Cerebellar nuclear complex (tissue), 1 donor: ENCODE measurements around the gene FARP2.
"Not testable (repeated sequence)": the region's sequence is repeated elsewhere in the genome, so short reads cannot be mapped to it uniquely, and the experiment has no call there.

ENCODE experiments used
- DNase-seq, 2 experiments: peaks; one replicate each; lab custom pipeline; 2025; lab: John Stamatoyannopoulos, UW

Gene FARP2, protein sequence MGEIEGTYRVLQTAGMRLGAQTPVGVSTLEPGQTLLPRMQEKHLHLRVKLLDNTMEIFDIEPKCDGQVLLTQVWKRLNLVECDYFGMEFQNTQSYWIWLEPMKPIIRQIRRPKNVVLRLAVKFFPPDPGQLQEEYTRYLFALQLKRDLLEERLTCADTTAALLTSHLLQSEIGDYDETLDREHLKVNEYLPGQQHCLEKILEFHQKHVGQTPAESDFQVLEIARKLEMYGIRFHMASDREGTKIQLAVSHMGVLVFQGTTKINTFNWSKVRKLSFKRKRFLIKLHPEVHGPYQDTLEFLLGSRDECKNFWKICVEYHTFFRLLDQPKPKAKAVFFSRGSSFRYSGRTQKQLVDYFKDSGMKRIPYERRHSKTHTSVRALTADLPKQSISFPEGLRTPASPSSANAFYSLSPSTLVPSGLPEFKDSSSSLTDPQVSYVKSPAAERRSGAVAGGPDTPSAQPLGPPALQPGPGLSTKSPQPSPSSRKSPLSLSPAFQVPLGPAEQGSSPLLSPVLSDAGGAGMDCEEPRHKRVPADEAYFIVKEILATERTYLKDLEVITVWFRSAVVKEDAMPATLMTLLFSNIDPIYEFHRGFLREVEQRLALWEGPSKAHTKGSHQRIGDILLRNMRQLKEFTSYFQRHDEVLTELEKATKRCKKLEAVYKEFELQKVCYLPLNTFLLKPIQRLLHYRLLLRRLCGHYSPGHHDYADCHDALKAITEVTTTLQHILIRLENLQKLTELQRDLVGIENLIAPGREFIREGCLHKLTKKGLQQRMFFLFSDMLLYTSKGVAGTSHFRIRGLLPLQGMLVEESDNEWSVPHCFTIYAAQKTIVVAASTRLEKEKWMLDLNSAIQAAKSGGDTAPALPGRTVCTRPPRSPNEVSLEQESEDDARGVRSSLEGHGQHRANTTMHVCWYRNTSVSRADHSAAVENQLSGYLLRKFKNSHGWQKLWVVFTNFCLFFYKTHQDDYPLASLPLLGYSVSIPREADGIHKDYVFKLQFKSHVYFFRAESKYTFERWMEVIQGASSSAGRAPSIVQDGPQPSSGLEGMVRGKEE

DNA sequence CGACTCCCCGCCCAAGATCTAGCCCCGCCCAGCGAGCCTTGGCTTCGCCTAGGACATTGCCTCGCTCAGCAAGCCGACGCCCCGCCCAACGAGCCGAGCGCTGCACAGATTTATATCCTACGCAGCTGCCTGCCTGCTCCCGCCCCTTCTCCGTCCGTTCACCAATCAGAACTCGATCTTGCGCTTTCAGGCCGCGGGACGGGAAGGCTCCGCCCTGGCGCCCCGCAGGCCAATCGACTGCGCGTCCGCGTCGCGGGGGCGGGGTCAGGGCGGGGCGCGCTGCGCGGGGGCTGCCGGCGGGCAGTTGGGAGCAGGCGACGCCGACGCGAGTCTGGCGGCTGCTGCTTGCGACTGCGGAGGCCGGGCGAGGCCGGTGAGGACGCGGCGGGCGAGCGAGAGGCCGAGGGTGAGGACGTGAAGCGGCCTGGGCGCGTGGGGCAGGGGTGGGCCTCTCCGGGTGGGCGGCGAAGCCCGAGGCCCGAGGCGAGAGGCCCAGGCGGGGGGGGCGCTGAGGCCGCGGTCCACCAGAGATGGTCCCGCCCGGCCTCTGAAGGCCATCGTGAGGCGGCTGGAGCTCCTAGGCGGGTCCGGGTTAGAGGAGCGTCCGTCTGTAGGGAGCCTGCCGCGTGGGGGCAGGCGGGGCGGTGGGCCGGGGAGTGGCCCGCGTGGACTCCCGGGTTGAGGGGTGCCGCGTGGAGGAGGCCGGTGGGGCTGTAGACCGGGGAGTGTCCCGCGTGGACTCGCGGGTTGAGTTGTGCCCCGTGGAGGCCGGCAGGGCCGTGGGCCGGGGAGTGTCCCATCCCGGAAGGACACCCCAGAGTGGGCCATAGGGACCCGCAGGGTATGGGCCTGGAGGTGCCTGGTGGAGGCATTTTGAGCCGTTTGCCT, at the start of gene FARP2:
Gene FARP2 (plus strand): TSS at position 303 of the 888 bp plus-strand sequence. CDS start 16,823 bp downstream, outside the sequence.
- peak; percentile 97 to 99 for DNase-seq

DNA sequence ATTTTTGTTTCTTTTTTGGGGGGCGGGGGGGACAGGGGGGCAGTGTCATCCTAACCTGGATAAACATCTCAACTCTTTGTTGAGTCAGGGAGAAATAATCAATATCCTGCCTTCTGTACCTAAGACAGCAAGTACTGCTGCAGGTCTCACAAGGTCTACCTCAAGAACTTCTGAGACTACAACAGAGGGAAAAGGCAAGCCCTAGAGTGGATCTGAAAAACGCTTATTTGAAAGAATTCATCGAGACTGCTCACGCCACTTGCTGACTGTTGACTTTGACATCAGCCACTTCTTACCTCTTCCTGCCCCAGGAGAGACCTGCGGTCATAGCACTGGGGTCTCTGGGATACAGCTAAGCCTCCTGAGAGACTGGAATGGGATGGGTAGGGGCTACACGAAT, 49.0 kb upstream of the FARP2 start:
- DNase-seq: no peak

DNA sequence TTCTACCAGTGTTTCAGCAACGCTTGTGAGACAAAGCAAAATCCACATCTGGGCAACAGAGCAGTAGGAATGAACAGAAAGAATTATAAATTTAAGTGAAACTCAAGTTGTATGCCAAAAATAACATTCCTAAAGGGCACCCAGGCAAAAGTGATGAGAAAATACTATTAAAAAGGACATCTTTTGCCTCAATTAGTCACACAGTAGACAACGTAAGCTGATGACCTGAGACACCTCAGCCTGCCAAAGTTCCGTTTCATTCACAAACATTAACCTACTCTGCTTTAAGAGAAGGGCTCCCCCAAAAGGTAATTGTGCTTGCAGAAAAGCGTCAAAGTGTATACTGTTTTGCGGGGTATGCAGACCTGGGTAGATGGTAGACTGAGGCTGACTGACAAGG, 47.8 kb upstream of the FARP2 start:
- no peak for DNase-seq

DNA sequence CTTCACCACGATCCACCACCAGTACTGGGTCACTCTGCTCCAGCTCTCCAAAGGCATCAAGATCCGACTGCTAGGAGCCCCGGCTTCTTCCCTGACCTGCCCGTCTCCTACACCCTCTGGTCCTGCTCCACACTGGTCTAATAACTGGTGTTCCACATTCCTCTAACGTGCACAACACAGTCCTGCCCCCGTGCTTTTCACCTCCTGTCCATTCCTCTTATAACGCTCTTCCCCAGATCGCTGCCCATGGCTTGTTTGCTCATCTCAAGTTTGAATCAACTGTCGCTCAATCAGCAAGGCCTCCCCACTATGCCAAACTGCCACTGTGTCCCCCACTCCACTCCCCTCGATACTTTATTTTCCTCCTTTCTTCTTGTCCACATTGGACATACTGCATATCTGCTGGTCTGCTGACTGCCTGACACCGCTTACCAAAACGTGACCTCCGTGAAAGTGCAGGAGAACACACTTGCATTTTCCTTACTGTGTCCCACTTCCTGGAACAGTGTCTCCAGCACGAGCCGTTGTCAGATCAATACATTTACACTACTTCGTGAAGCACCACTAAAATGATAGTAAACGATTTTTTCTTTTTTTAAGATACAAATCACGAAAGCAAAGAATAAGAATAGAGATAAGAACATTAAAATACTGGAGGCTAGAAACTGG, 47.1 kb upstream of the FARP2 start:
- DNase-seq: no peak

DNA sequence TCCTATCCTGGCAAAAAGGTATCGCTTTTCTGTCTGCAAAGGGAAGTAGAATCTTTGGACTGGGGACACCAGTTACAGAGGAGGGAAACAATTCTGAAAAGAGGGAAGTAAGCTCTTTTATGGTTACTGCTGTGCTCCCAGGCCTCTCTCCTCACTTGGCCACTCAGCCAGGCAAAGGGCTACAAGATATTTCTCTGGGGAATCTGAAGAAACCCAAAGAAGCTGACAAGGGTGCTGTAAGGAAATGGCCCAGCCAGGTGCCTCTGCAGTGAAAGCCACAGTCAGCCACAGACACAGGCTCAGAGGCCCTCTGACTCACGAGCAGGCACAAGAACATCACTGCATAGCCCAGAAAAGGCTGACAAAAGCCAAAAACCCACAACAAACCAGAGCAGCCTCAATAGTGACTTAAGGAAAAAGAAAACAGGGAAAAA, 46.4 kb upstream of the FARP2 start:
- DNase-seq: no peak

DNA sequence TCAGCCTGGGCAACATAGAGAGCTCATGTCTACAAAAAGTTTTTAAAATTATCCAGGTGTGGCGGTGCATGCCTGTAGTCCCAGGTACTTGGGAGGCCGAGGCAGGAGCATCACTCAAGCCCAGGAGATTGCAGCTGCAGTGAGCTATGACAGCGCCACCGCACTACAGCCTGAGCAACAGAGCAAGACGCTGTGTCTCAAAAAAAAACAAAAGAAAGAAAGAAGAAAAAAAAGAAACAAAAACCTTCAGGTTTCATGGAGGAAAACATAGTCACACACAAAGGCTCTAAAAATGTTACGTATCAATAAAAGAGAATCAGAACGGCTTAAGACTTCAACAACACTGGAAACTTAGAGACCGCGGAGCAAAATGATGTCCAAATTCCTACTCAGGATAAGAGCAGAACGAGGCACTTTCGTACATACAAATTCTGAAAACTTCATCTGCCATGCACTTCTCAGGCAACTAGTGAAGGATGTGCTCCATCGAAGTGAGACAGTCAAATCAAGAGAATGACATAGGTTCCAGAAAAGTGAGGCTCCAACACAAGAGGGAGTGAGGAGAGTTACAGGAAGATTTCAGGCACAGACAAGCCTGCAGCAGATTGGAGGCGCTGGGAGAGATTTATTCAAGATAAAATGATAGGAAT, 45.0 kb upstream of the FARP2 start:
- no peak for DNase-seq

DNA sequence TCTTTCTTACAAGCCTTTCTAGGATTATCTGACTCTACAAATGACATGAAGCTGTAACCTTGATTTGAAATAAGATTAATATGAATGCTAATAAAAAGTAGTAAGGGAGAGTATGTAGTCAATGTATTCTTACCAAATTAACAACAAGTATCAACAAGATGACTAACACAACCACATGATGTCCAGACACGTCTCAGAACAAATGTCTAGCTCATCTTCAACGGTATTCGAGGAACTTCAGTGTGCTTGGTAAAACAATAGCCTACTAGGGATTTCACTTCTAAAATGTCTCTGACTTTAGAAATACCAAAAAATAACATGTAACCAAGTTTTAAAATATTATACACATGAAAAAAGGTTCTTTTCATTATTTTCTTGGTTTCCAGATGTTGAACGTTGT, 44.0 kb upstream of the FARP2 start:
- DNase-seq: no peak

DNA sequence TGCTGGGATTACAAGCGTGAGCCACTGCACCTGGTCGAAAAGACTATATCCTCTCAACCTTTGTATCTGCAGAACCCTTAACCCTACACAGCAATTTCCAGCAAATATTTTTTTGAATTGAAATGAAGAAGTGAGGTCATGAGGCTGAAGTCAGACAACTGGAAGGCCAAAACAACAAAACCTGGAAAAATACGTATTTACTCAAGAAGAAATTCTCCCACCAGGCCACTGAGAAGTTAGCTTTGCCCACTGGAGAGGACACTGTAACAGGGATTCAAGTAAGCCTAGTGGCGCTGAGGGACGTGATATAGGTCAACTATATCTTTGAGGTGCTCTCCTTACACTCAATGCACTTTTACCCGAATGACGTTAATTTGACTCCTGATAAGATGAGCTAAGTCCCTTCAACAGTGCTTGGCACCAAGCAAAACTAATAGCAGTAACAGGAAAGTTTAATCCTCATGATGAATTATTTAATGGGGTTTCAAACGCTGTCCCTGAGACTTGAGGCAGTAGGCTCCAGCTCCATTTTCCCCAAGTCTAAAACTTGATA, 42.5 kb upstream of the FARP2 start:
- DNase-seq: no peak

DNA sequence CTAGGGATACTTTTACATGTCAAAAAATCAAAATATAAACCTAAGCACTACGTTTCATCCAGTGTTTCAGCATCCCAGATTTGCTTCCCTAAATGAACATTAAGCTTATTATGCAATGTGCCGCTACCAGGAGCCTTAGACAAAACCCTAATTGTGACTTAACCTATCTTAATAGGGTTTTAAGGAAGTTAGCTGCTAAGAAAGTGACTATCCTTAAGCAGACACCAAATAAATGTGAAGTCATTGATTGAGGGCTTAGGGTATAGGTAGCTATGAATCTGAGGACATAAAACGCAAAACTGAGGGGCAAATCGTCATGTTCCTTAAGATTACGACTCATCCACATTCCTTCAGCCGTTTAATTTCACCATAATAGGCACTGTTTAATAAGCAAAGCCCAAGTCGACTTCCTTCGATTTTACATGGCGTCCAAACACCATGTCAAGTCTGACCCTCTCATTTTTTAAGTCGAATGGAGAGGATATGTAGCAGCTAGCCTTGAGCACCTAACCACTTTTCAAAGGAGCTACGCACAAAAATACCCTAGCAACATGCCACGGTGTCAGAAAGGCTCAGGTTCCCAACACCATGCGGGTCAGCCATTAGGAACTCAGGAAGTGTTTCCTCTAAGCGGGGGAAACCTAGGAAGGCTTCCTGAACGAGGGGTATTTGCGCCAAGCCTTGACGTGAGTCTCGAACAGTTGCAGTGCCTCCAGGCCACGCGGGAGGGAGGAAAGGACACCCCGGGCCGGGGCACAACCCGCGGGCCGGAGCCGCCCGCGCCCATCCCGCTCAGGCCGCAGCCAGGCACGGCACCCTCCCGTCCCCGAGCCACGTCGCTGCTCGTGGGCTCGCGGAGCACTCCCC, 41.6 kb upstream of the FARP2 start:
- DNase-seq: no peak

DNA sequence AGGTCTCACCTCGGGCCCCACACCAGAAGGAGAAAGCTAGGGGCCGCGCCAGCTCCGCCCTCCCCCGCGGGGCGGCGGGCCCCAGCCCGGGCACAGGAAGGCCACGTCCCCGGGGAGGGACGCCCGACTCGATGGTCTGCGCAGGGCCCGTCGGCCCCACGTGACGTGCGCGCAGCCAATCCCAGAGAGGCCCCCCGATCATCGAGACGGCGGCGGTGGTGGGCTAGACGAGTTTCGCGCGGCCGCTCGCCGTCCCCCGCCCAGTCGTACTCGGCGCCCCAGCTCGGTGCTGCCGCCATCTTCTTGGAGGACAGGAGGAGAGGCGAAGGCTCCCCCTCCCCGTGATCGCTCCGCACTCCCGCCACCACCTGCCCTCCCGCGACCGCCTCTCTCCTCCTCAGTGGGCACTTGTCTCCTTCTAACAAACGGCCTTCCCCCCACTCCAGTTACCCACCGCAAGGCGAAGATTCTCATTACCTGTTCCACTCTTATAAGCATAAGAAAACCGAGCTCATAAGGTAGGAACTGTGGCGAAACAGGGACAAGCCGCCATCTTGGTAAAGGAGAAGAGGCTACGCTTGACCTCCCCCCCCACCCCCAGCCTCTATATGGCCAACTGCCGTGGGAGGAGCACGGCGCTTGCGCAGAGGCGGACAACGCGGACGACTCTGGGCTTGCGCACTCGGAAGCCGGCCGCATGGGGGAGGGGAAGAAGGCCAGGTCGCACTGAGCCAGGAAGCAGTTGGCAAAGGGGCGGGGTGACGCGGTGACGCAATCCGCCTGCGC, 40.8 kb upstream of the FARP2 start, which contains the start of gene HDLBP:
Gene HDLBP (minus strand): TSS at position 580 of the 786 bp plus-strand sequence. CDS start 48,803 bp downstream, outside the sequence.
- DNase-seq: peak; percentile 87 to 92

DNA sequence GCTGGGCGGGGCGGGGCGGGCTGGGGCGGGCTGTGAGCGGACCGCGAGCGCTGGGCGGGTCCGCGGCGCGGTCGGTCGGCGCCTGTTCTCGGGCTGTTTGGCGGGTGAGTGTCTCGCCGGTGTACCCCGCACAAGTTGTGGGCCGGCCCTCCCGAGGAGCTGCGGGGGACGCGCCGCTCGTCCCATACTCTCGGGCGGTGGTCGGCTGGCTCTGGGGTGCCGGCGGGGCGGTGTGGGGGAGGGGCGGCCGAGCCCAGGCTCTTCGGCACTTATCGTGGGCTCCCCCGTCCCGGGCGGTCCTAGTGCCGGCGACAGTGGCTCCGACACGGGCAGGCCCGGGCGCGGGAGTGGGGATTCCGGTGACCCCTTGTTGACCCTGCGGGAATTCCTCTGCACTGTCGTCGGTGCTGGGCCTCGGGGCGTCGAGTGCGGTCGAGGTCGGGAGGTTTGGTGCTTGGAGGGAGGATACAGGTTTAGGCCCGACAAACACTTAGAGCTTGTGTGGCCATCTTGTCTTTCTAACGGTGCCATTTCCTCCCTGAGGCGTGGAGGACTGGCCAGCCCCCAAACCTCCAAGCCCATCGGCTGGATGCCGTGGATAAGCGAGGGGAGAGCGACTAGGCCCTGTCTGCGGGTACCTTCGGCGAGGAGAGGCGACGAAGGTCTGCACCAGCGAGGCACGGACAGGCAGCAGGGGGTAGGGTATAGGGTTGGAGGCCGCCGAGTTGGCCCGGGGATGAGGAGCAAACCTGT, 40.0 kb upstream of the FARP2 start, which contains the start of gene SEPTIN2:
Gene SEPTIN2 (plus strand): TSS at position 47 of the 753 bp plus-strand sequence. CDS start 8,308 bp downstream, outside the sequence.
- peak in 1 of 2 experiments; percentile 18 for DNase-seq

DNA sequence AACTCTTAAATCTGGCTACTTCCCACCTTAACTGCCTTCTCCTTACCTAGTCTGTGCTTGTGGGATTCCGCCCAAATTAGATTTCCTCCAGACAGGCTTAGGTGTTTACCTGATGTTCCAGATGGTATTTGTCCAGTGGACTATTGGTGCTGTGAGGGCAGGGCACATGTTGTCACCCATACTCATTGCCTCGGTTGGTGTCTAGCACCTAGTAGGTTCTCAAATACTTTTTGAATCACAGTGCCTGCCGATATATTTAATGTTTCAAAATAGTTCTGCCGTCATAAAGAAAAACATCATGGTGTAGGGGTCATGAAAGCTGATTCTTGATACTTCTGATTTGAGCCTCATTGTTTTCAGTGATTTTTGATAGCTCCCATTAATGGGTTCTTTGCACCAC, 39.3 kb upstream of the FARP2 start:
- DNase-seq: no peak

DNA sequence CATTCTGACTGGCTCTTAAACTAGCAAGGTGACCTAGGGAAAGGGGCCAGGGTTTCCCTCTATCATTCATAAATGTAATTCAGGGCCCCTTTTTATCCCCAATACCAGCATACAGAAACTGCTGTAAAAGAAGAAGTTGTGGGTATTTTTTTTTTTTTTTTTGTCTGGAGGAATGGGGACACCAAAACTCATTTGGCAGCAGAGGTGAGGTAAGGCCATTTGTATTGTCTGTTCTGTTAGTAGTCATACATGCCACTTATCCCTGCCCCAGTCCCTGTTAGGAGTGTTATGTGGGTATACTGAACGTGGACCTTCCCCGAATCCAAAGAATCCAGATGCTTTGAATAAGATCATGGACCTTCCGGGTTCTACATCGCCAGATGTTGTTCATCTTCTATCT, 38.7 kb upstream of the FARP2 start:
- DNase-seq: no peak

DNA sequence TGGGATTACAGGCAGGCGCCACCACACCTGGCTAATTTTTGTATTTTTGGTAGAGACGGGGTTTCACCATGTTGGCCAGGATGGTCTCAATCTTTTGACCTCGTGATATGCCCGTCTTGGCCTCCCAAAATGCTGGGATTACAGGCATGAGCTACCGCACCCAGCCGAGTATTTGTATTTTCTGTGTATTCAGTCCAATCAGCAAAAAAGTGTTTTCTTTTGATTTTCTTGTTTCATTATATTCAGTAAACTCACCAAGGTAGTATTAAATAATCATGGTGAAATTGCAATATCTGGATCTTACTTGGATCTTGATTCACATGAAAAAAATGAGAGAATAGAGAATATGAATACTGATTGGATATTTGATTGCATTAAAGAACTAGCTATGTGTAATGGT, 37.3 kb upstream of the FARP2 start:
- DNase-seq: not testable (repeated sequence)

DNA sequence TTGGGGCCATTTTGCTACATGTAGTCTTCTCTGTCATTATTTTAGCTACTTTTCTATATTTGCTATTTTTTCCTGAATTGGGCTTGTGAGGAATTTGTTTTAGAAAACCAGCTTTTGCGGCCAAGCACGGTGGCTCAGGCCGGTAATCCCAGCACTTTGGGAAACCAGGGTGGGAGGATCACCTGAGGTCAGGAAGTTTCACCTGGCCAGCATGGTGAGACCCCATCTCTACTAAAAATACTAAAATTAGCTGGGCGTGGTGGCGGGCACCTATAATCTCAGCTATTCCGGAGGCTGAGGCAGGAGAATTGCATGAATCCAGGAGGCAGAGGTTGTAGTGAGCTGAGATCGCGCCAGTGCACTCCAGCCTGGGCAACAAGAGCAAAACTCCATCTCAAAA, 35.7 kb upstream of the FARP2 start:
- DNase-seq: no peak

DNA sequence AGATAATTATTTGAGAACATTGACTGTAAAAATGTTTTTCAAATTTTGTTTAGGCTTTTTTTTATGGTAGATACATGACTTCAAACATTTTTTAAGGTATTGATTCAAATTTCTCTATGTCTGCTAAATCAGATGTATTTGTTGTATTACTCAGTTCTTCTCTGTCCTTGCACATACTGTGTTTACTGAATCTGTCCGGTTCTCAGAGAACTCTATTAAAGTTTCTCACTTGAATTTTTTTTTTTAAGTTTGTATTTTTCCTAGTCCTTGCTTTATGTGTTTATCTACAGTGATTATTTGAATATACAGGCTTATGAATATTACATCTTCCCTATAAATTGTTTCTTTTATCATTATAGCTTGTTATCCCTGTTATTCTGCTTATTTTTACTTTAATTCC, 35.1 kb upstream of the FARP2 start:
- DNase-seq: no peak

DNA sequence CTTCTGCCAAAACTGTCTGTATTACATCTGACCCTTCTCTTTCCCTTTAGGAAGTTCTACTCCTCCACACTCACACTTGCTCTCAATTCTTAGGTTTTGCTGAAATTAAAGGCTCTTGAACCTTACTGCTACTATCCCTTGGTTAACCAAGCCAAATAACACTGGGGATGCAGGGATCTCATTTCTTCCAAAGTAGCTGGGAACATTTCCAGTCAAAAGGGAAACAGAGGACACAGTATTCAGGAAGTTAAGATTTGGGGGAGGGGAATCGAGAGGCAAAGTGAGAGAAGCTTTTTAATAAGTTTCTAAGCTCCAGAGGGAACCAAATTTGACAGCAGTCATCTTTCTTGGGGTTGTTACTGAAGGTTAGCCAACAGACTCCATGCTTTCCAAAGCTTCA, 34.2 kb upstream of the FARP2 start:
- DNase-seq: no peak
